Chondrocyte (in vitro differentiated cells): Measurements from ENCODE around the gene H2BK1. TPM values are rescaled to one million over a fixed set of nuclear protein-coding genes. Genes with fewer than 3 reads are reported as not detected.
A peak's percentile ranks its signal among the peaks of the same experiment; 100 is the strongest.

Experiments
- DNase-seq: peaks from one replicate; pipeline ENCODE4 v3.0.0; 2021; ENCODE audit warnings: mixed read lengths, low spot score
- H3K27ac Mint-ChIP-seq: one replicate; pipeline ENCODE4 v1.8.0; 2021; ENCODE audit warnings: mild to moderate bottlenecking, moderate library complexity, mixed read lengths; ENCODE audit not compliant: unreplicated experiment
- H3K27me3 Mint-ChIP-seq: 2 replicates; pipeline ENCODE4 v1.8.0; 2021; ENCODE audit warnings: low read depth, mixed read lengths
- H3K36me3 Mint-ChIP-seq: 2 replicates; pipeline ENCODE4 v1.8.0; 2021; ENCODE audit warnings: low read depth, mixed read lengths
- H3K4me1 Mint-ChIP-seq: 2 replicates; pipeline ENCODE4 v1.8.0; 2021; ENCODE audit warnings: low read depth, mild to moderate bottlenecking, mixed read lengths
- H3K4me3 Mint-ChIP-seq: one replicate; pipeline ENCODE4 v1.8.0; 2021; ENCODE audit warnings: mild to moderate bottlenecking, moderate library complexity, mixed read lengths; ENCODE audit not compliant: unreplicated experiment
- H3K9me3 Mint-ChIP-seq: 2 replicates; pipeline ENCODE4 v1.8.0; 2021; ENCODE audit warnings: low read depth, mixed read lengths
- CTCF ChIP-seq: fragments of 200-600 bp; sonication (generic); IDR thresholded peaks from 2 replicates; pipeline ENCODE4 v1.5.0; 2021; ENCODE audit warnings: antibody characterized with exemption, mild to moderate bottlenecking, moderate library complexity
- total RNA-seq: library from RNA; stranded (reverse); gene quantifications from 3 replicates; pipeline ENCODE4 v1.2.1, GENCODE V29; 2021

H2BK1 gene
- total RNA-seq, 1 donor from 2014 or later = not detected

- Mint-ChIP-seq H3K36me3 (peaks cover 11% of the 10 kb centered on the region), H3K9me3 (no peaks in the 10 kb centered on the region), H3K27me3 (no peaks in the 10 kb centered on the region), H3K4me3 (no peak overlapping the region), H3K4me1 (peaks cover 57% of the 10 kb centered on the region), H3K27ac (no peak overlapping the region)
- no peak for DNase-seq
- no peak for TF ChIP-seq CTCF
Observed at GRCh38 chr7:151229249-151229648, 19.0 kb upstream of the H2BK1 start.

- Mint-ChIP-seq H3K9me3 (no peaks in the 10 kb centered on the region), H3K27me3 (no peaks in the 10 kb centered on the region), H3K4me3 (peak overlapping the region; percentile 100), H3K27ac (peak overlapping the region; percentile 98), H3K4me1 (peaks cover 47% of the 10 kb centered on the region), H3K36me3 (peaks cover 17% of the 10 kb centered on the region)
- TF ChIP-seq CTCF = no peak
- no peak for DNase-seq
Observed at GRCh38 chr7:151228024-151228866, 18.0 kb upstream of the H2BK1 start.

- Mint-ChIP-seq H3K4me1 (peaks cover 42% of the 10 kb centered on the region), H3K36me3 (peaks cover 23% of the 10 kb centered on the region), H3K27ac (peak within 1 kb of the TSS; percentile 98), H3K4me3 (peak within 1 kb of the TSS; percentile 100), H3K27me3 (no peaks in the 10 kb centered on the region), H3K9me3 (no peaks in the 10 kb centered on the region)
- peak; percentile 99 for DNase-seq
- peak; percentile 21 for TF ChIP-seq CTCF
Observed at GRCh38 chr7:151226875-151227782, 16.8 kb upstream of the H2BK1 start, which contains the start of gene ABCF2. TSS of gene ABCF2 (minus strand) at chr7:151227205. CDS start at chr7:151226458, 747 bp downstream.

- no peaks in the 10 kb centered on the region for H3K27me3 Mint-ChIP-seq
- no peak for DNase-seq
- H3K27ac Mint-ChIP-seq = peak overlapping the region; percentile 98
- H3K36me3 Mint-ChIP-seq = peaks cover 25% of the 10 kb centered on the region
- H3K4me1 Mint-ChIP-seq = peaks cover 36% of the 10 kb centered on the region
- H3K9me3 Mint-ChIP-seq = no peaks in the 10 kb centered on the region
- H3K4me3 Mint-ChIP-seq = peak overlapping the region; percentile 100
- TF ChIP-seq CTCF = no peak
Observed at GRCh38 chr7:151226560-151226874, 16.2 kb upstream of the H2BK1 start.

- H3K9me3 Mint-ChIP-seq = no peaks in the 10 kb centered on the region
- H3K36me3 Mint-ChIP-seq = peaks cover 25% of the 10 kb centered on the region
- TF ChIP-seq CTCF = no peak
- H3K4me1 Mint-ChIP-seq = peaks cover 35% of the 10 kb centered on the region
- DNase-seq = no peak
- H3K27ac Mint-ChIP-seq = peak overlapping the region; percentile 98
- H3K4me3 Mint-ChIP-seq = peak overlapping the region; percentile 100
- no peaks in the 10 kb centered on the region for H3K27me3 Mint-ChIP-seq
Observed at GRCh38 chr7:151225948-151226510, 15.7 kb upstream of the H2BK1 start.
